HG02970 (cell line): Measurements from ENCODE around the gene GGT5.
"Not testable (repeated sequence)": the region's sequence is repeated elsewhere in the genome, so short reads cannot be mapped to it uniquely, and the experiment has no call there.

Experiments used
- ATAC-seq: cut with Tn5 transposase; IDR thresholded peaks from one replicate; pipeline ENCODE4 v1.9.1; 2021; ENCODE audit warnings: mild to moderate bottlenecking, moderate library complexity, moderate number of reproducible peaks; ENCODE audit not compliant: unreplicated experiment, low FRiP score

The GGT5 gene

DNA sequence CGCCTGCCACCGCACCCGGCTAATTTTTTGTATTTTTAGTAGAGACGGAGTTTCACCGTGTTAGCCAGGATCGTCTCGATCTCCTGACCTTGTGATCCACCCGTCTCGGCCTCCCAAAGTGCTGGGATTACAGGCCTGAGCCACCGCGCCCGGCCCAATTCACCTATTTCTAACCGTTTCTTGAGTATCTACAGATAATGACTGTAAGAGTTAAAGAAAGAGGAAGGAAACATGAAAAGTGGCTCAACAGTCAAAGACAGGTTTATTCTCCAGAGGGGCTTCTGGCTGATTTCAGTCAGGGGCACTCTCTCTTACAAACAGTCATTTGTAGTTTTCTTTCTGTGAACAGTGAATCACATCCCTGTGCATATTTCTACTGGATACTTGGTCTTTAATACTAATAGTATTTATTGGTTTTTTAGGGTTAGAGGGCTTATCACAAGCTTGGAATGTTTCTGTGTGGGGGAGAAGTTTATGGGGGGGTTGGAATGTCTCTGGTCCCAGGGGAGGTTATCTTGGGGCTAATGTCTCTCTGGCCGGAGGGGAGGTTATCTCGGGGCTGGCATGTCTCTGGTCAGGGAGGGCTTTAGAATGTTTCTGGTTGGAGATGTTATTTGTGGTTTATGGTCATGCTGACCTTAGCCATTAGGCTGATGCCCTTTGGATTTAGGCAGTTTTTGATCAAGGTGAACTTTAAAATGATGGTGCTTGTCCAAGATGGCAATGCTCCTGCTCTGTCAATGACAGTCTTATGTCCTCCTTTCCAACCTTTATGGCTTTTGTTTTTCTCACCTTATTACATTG is 38.2 kb downstream of the GGT5 start:
- not testable (repeated sequence) for ATAC-seq

DNA sequence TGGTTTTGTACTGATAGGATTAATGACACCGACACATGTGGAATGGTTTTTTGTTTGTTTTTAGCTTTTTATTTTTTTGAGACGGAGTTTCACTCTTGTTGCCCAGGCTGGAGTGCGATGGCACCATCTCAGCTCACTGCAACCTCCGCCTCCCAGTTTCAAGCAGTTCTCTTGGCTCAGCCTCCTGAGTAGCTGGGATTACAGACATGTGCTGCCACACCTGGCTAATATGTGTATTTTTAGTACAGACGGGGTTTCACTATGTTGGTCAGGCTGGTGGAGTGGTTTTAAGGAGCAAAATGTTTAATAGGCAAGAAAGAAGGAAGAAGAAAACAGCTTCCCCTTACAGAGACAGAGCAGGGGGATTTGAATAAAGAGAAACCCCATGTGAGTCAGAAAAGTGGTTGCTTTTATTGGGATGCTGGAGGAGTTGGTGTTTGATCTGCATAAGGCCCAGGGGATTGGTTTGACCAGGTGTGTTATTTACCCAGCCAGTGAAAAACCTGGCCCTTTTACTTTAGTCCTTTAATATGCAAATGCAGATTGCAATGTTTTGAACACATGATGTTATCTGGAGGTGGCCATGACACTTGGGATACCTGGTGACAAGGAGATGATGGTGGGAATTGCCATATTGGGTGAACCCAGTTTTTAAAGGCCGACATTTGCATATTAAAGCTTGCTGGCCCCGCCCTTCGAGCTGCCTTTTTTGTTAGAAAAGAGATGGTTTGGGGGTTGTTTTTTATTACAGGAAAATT is 39.3 kb downstream of the GGT5 start:
- no peak for ATAC-seq

DNA sequence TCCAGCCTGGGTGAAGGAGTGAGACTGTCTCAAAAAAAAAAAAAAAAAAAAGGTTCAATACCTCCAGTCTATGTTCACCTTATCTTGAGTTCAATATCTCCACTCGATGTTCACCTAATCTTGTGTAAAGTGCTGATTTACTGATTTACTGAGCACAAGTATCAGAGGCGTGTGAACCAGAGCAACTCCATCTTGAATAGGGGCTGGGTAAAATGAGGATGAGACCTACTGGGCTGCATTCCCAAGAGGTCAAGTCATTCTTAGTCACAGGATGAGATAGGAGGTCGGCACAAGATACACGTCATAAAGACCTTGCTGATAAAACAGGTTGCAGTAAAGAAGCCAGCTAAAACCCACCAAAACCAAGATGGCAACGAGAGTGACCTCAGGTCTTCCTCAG is 41.0 kb downstream of the GGT5 start:
- ATAC-seq: not testable (repeated sequence)

DNA sequence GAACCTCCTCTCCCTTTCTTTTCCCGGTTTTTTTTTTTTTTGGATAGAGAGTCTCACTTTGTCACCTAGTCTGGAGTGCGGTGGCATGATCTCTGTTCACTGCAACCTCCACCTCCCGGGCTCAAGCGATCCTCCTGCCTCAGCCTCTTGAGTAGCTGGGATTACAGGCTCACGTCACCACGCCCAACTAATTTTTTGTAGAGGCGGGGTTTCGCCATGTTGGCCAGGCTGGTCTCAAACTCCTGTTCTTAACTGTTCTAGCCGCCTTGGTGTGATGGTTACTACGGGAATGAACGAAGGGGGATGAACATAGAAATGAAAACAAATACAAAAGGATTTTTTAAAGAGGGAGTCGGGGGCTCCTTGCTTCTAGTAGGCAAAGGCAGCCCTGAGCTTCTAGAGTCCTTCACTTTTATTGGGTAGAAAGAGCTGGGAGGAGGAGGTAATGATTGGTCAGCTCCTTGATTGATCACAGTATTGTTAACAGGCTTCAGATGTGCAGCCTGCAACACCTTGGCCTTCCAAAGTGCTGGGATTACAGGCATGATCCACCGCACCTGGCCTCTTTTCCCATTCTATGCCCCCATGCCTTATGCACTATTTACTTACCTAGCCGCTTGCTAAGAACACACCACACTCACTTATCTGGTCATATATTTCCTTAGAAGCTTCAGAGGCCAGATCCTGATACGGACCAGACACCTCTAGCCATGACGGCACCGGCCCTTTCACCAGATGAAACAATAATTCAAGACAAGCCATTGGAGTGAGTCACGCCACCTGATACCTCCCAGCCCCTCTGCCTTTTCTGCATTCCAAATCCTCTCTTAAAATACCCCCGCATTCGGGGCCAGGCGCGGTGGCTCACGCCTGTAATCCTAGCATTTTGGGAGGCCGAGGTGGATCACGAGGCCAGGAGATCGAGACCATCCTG is 42.9 kb downstream of the GGT5 start:
- ATAC-seq: no peak

- no peak for ATAC-seq
These were observed 44.2 kb downstream of the GGT5 start for GRCh38 chr22:24200619-24201212.

- ATAC-seq: no peak
These were observed 46.2 kb downstream of the GGT5 start for GRCh38 chr22:24198682-24199052.

GRCh38 chr22:24191893-24192292 is 53.0 kb downstream of the GGT5 start:
- ATAC-seq: no peak

DNA sequence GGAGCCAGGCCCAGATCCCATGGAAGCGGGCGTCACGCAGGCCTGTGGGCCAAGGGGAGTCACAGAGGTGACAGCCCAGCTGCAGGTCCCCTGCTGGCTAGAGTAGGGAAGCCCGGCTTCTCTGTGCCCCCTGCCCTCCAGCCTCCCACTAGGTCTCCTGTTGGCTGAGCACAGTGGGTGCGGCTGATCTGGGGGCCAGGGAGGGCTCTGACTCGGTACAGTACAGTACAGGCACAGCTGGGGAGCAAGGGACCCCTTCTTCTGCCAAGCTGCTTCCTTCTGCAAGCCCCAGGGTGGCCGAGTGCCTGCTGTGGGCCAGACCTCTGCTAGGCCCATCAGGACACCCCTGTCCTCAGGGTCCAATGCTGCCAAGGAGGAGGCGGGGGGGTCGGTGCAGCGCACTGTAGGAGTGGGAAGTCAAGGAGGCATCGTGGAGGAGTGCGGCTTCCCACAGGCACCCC is 53.5 kb downstream of the GGT5 start:
- ATAC-seq: no peak

- no peak for ATAC-seq
These were observed 54.2 kb downstream of the GGT5 start for GRCh38 chr22:24190596-24191208.

- no peak for ATAC-seq
These were observed 54.7 kb downstream of the GGT5 start for GRCh38 chr22:24190159-24190540.

GRCh38 chr22:24189249-24190158 is 55.4 kb downstream of the GGT5 start:
- ATAC-seq: no peak

DNA sequence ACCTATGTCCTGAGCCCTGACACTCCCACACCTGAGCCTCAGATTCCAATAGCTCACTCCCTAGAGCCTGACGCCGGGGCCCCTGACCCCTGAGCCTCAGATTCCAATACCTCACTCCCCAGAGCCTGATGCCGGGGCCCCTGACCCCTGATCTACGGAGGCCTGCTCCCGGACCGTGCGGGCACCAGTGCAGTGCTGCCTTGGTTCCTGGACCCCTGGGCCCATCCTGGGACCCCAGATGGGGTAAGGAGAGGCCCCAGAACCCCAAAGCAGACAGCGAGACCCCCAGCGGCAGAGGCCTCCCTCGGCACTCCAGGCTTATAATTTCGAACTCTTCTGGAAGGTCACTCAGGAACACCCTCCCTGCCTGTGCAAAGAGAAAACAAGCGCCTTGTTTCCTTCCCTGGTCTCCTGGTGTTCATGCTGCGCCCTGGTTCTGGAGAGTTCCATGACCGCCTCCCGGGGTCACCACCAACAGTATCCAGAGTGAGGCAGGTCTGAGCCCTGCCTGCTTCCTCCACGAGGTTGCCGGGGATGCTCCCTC is 56.1 kb downstream of the GGT5 start:
- no peak for ATAC-seq

DNA sequence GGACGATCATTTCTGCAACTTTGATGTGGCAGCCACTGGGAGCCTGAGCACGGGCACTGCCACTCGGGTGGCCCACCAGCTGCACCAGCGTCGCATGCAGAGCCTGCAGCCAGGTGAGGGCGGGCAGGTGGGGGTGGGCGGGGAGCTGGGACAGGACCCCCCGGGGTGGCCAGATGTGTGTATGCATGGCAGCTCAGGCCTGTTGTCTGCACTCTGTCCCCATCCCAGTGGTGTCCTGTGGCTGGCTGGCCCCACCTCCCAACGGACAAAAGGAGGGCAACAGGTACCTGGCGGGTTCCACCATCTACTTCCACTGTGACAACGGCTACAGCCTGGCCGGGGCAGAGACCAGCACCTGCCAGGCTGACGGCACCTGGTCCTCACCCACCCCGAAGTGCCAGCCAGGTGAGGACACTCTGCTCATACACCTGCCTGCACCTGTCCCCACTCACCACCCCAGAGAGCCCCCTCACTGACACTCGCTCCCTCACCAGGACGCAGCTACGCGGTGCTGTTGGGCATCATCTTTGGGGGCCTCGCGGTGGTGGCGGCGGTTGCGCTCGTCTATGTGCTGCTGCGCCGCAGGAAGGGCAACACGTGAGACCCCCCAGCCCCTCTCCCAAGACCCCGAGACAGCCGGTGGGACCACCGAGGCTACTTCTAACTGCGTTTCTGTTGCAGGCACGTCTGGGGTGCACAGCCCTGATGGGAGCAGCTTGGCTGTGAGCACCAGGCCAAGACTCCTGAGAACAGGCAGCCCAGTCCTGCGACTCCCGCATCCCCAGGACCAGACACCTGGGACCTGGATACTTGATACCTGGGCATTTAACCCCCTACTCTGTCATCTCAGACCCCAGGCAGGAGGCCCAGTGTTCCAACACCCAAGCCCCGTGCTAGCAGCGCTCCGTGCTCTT is 56.9 kb downstream of the GGT5 start:
- no peak for ATAC-seq

DNA sequence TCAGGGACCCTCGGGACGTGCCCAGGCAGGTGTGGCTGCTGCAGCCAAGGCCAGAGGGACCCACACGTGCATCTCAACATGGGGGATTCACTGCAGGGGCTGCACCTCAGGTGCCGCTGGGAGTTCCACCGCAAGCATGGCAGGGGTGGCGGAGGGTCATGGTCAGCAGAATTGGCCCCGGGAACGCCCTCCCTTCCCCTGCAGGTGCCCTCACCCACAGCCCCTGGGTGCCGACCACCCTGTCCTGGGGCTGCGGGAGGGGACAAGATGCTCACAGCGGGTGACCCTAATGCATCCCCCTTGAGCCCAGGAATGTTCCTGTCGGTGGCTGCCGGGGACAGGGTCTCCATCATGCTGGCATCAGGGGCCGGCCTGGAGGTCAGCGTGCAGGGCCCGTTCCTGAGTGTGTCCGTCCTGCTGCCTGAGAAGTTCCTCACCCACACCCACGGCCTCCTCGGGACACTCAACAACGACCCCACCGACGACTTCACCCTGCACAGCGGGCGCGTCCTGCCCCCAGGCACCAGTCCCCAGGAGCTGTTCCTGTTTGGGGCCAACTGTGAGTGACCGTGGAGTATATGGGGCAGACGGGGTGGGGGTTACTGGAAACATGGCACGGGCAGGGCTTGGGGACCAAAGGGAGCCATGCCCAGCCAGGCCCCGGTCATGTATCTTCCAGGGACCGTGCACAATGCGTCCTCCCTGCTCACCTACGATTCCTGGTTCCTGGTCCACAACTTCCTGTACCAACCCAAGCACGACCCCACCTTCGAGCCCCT is 57.8 kb downstream of the GGT5 start:
- no peak for ATAC-seq

DNA sequence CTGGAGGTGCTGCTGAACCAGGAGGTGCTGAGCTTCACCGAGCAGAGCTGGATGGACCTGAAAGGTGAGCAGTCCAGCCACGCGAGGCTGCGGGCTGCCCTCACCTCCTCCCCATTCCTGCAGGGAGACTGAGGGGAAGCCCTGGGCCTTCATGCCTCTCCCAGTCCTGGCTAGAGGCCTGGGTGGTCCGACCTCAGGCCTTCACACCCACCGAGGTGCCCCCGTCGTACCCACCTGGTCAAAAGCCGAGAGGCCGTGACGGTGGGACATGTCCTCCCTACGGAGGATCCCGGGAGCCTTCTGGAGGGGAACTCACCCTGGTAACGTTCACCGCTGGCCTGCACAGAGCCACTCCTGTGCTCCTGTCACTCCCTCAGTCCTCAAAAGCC is 58.5 kb downstream of the GGT5 start:
- no peak for ATAC-seq

DNA sequence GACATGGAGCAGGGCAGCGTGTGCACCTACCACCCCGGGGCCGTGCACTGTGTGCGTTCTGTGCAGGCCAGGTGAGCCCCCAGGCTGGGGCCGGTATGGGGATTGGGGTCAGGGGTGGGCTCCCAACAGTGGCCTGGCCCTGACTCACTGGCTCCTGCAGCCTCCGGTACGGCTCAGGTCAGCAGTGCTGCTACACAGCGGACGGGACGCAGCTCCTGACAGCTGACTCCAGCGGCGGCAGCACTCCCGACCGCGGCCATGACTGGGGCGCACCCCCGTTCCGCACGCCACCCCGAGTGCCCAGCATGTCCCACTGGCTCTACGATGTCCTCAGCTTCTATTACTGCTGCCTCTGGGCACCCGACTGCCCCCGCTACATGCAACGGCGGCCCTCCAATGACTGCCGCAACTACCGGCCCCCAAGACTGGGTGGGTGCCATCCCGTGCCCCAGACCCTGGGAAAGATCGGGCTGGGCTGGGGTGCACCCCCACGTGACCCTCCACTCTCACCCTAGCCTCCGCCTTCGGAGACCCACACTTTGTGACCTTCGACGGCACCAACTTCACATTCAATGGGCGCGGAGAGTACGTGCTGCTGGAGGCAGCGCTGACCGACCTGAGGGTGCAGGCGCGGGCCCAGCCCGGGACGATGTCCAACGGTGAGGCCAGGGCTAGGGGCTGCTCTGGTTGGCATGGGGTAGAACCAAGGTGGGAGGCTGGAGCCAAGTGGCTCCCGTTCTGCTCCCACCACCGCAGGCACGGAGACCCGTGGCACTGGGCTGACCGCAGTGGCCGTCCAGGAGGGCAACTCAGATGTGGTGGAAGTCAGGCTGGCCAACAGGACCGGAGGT is 59.2 kb downstream of the GGT5 start:
- ATAC-seq: no peak
